MCF 10A (cell line): ENCODE measurements around the gene OR2T33. TPM values are rescaled to one million over a fixed set of nuclear protein-coding genes. Genes with fewer than 3 reads are reported as not detected.
"Not testable (repeated sequence)": the region's sequence is repeated elsewhere in the genome, so short reads cannot be mapped to it uniquely, and the experiment has no call there.

Experiments used
- BruUV-seq: library from RNA; stranded (reverse); fragments of 400-500 nt; replicated peaks from 2 replicates; lab custom pipeline; 2021; lab: Mats Ljungman, UMichigan
- CTCF ChIA-PET: fragments of 300-600 bp; sonication (Branson Sonifier 250); formaldehyde crosslinking; extraction: SDS; loops from one replicate; lab custom pipeline; 2021; ENCODE audit warnings: antibody characterized with exemption, inconsistent platforms; lab: Yijun Ruan, JAX
- POLR2A ChIA-PET: fragments of 300-600, 350-650 bp; sonication (Branson Sonifier 250); formaldehyde crosslinking; extraction: SDS; loops from one replicate; lab custom pipeline; 2020; ENCODE audit warnings: antibody characterized with exemption, inconsistent platforms; lab: Yijun Ruan, JAX
- DNase-seq: peaks from one replicate; pipeline ENCODE4 v3.0.0-alpha.2; 2018; ENCODE audit not compliant: unreplicated experiment
- H3K27ac Mint-ChIP-seq: one replicate; pipeline ENCODE4 v1.8.0; 2022; ENCODE audit warnings: mild to moderate bottlenecking, low read depth, mixed read lengths; ENCODE audit not compliant: unreplicated experiment
- H3K27me3 Mint-ChIP-seq: one replicate; pipeline ENCODE4 v1.8.0; 2022; ENCODE audit warnings: mixed read lengths; ENCODE audit not compliant: insufficient read depth, unreplicated experiment
- H3K36me3 Mint-ChIP-seq: one replicate; pipeline ENCODE4 v1.8.0; 2022; ENCODE audit warnings: mild to moderate bottlenecking, moderate library complexity, mixed read lengths; ENCODE audit not compliant: insufficient read depth, unreplicated experiment
- H3K4me1 Mint-ChIP-seq: one replicate; pipeline ENCODE4 v1.8.0; 2022; ENCODE audit warnings: mixed read lengths; ENCODE audit not compliant: insufficient read depth, unreplicated experiment
- H3K4me3 Mint-ChIP-seq: one replicate; pipeline ENCODE4 v1.8.0; 2022; ENCODE audit warnings: mild to moderate bottlenecking, moderate library complexity, mixed read lengths; ENCODE audit not compliant: unreplicated experiment
- H3K9me3 Mint-ChIP-seq: one replicate; pipeline ENCODE4 v1.8.0; 2022; ENCODE audit warnings: mixed read lengths; ENCODE audit not compliant: unreplicated experiment
- CTCF ChIP-seq: fragments of 200-600 bp; IDR thresholded peaks from one replicate; pipeline ENCODE4 v1.8.0; 2022; ENCODE audit warnings: antibody characterized with exemption, mild to moderate bottlenecking; ENCODE audit not compliant: unreplicated experiment
- intact Hi-C: fragments of 100-400 bp; cut with micrococcal nuclease; formaldehyde crosslinking; loops from 2 replicates; pipeline ENCODE4 v1.14.1; 2022
- total RNA-seq: library from RNA; stranded (reverse); gene quantifications from 2 replicates; pipeline ENCODE4 v1.2.3, GENCODE V29; 2022

The OR2T33 gene
- total RNA-seq, 1 experiment from 2014 or later = not detected

GRCh38 chr1:248268178-248268577 lies 9.6 kb downstream of the OR2T33 start:
- ChIA-PET POLR2A (no interaction called here), CTCF (no interaction called here)
- no TSS peak for BruUV-seq
- intact Hi-C loops = no loop called here
- Mint-ChIP-seq H3K36me3 (no peaks in the 10 kb centered on the region), H3K27ac (no peak overlapping the region), H3K4me1 (no peaks in the 10 kb centered on the region), H3K27me3 (no peaks in the 10 kb centered on the region), H3K9me3 (peaks cover 13% of the 10 kb centered on the region), H3K4me3 (no peak overlapping the region)
- no peak for DNase-seq
- TF ChIP-seq CTCF = no peak

GRCh38 chr1:248259309-248259708 lies 18.5 kb downstream of the OR2T33 start:
- H3K36me3 Mint-ChIP-seq, DNase-seq, H3K27ac Mint-ChIP-seq, BruUV-seq, H3K27me3 Mint-ChIP-seq, H3K4me1 Mint-ChIP-seq, intact Hi-C loops, H3K4me3 Mint-ChIP-seq: not testable (repeated sequence)
- H3K9me3 Mint-ChIP-seq = peaks cover 20% of the 10 kb centered on the region
- ChIA-PET POLR2A (interaction anchor here (0.6 kb wide), 1 partner anchor 211 kb away, joined by 3 read pairs; no protein-coding TSS in a partner anchor), CTCF (interaction anchor here (0.6 to 0.7 kb wide), 2 partner anchors 662 to 982 kb away, joined by 3 read pairs; no protein-coding TSS in a partner anchor)

- H3K4me3 Mint-ChIP-seq = peak overlapping the region; percentile 64
- peak; percentile 92 for TF ChIP-seq CTCF
- intact Hi-C loops = loop anchor here (1.0 to 5.0 kb wide), 5 partner anchors 159 to 564 kb away; partner anchors contain the start of gene OR2T1
- H3K36me3 Mint-ChIP-seq = no peaks in the 10 kb centered on the region
- H3K9me3 Mint-ChIP-seq = no peaks in the 10 kb centered on the region
- no peaks in the 10 kb centered on the region for H3K27me3 Mint-ChIP-seq
- ChIA-PET POLR2A (interaction anchor here (1.0 to 1.4 kb wide), 2 partner anchors 22 to 595 kb away, joined by 3 read pairs; partner anchors contain the start of gene ZNF672), CTCF (interaction anchor here (0.6 to 3.2 kb wide), 51 partner anchors 8 to 1273 kb away, joined by 3 to 26 read pairs (median 4); partner anchors contain the start of genes OR13G1, OR2AJ1, OR2M3 and OR2M4)
- H3K27ac Mint-ChIP-seq = no peak overlapping the region
- DNase-seq = peak; percentile 67
- H3K4me1 Mint-ChIP-seq = peaks cover 13% of the 10 kb centered on the region
- no TSS peak for BruUV-seq
These were observed 34.6 kb downstream of the OR2T33 start for GRCh38 chr1:248243204-248243603.

GRCh38 chr1:248239478-248239877 lies 38.3 kb downstream of the OR2T33 start:
- H3K27ac Mint-ChIP-seq = no peak overlapping the region
- peaks cover 8% of the 10 kb centered on the region for H3K4me1 Mint-ChIP-seq
- POLR2A ChIA-PET = interaction anchor here (1.2 kb wide), 1 partner anchor 10 kb away, joined by 5 read pairs; no protein-coding TSS in a partner anchor
- H3K36me3 Mint-ChIP-seq = no peaks in the 10 kb centered on the region
- CTCF ChIA-PET = interaction anchor here (0.6 to 2.6 kb wide), 6 partner anchors 9 to 565 kb away, joined by 3 to 9 read pairs (median 4); no protein-coding TSS in a partner anchor
- H3K9me3 Mint-ChIP-seq = peaks cover 7% of the 10 kb centered on the region
- BruUV-seq = no TSS peak
- intact Hi-C loops = loop anchor here (5.0 kb wide), 1 partner anchor 537 kb away; no protein-coding TSS in a partner anchor
- no peak for DNase-seq
- H3K4me3 Mint-ChIP-seq = no peak overlapping the region
- no peaks in the 10 kb centered on the region for H3K27me3 Mint-ChIP-seq
- TF ChIP-seq CTCF = no peak
